Measurements from ENCODE around the gene KLF11.

- TF ChIP-seq POLR2A (IDR thresholded peaks at IDR 0.05; ENCODE audit: low read depth, low read length), result no peak
- no peak for TF ChIP-seq CTCF (IDR thresholded peaks at IDR 0.05; ENCODE audit: extremely low read depth in 1 of 2, insufficient read depth in 1 of 2, low read depth in 1 of 2, low read length in 2 of 2)
- TF ChIP-seq MAX (IDR thresholded peaks at IDR 0.05; ENCODE audit: insufficient read depth, insufficient read length), result no peak
- TF ChIP-seq POLR2AphosphoS5 (IDR thresholded peaks at IDR 0.05; ENCODE audit: insufficient read depth, low read depth, low read length), result no peak
Observed at GRCh38 chr2:10006236-10007161, 36.9 kb upstream of the KLF11 start.

Data from endothelial cell of umbilical vein (primary cell).